ENCODE measurements around the gene SHC2. TPM values are rescaled to one million over a fixed set of nuclear protein-coding genes. Genes with fewer than 3 reads are reported as not detected.
"Not testable (repeated sequence)": the region's sequence is repeated elsewhere in the genome, so short reads cannot be mapped to it uniquely, and the experiment has no call there.

SHC2 gene
- total RNA-seq, 1 donor from 2014 or later, result 31.6 TPM

DNA sequence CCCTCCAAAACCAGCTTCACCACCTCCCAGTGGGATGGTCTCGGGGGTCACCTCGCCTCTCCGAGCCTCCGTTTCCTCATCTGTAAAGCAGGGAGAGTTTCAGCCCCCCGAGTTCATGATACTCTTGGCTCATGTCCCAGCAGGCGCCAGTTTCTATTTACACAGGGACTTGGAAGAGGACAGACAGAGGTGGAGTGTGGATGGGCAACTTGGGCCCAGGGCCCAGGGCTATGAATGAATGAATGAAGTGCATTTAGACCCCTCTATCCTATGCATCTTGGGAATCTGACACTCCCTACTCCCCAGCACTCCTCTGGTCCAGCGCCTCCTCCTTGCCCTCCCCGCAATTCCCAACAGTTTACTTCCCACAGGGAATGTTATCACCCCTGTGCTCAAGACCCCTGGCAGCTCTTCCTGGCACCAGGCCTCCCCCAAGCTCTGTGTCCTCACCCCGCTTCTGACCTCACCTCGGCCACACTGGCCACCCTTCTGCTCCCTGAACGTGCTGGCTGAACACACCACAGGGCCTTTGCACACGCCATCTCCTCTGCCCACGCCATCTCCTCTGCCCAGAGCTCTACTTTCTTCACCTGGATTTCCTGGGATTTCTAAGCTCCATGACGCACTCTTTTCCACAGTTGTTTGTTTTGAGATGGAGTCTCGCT, 46.9 kb downstream of the SHC2 start:
- intact Hi-C loops (cut with DNase I), result no loop called here
- no peak for DNase-seq (ENCODE audit: low spot score)
- no peak for ATAC-seq

DNA sequence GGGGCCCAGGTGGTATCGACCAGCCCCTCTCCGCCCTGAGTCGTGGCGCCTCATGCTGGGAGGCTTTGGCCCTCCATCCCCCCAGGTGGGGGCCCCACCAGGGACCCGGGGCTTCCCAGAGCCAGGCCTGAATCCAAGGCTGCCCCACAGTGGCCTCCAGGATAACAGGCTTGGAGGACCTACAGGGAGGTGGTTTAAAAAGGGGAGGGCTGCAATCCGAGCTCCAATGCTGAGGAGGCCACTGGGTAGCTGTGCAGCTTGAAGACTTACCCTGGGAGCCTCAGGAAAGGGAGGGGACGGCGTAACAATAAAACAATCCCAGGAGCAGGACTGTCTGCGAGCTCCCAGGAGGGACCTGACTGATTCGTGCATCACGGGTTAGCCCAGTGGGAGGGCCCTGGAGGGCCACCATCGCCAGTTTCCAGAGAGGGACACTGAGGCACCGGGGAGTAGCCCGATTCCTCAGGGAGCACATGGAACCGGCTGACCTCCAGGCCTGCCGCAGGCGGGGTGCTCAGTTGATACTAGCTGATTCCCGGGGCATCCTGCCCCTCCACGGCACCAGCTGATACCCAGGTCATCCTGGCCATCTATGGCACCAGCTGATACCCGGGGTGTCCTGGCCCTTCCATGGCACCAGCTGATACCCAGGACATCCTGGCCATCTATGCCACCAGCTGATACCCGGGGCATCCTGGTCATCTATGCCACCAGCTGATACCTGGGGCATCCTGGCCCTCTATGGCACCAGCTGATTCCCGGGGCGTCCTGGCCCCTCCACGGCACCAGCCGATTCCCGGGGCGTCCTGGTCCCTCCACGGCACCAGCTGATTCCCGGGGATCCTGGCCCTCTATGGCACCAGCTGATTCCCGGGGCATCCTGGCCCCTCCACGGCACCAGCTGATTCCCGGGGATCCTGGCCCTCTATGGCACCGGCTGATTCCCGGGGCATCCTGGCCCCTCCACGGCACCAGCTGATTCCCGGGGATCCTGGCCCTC, 48.2 kb downstream of the SHC2 start:
- DNase-seq (ENCODE audit: low spot score), result no peak

DNA sequence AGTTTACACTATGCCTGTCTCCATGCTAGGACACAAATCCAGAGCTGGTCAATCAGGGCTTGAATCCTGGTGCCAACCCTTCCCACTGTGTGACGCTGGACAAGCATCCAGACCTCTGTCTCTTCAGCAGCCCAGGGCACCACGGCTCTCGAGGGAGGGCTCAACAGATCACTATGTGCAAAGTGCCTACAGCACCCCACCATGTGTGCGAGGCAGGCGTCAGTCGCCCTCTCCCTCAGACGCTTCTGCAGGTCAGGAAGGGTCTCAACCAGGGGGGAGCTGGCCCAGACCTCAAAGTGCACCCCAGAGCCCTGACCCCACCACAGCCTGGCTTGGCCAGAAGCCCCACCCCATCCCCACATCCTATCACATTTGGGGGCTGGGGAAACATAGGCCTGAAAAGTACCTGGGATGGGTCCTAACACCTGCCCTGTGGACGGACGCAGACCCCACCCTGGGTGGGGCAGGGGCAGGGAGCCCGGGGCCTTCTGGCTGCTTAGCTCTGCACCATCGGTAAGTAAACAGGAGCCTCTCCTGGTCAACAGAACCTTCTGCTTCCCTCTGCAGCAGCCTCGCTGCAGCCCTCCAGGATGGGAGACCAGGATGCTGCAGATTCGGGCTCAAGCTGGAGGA, 49.0 kb downstream of the SHC2 start:
- no peak for ATAC-seq
- intact Hi-C loops (cut with DNase I), result no loop called here
- DNase-seq (ENCODE audit: low spot score), result no peak

More for the DNA sequence above, 48.2 kb downstream of the SHC2 start:
- ATAC-seq, result no peak
- intact Hi-C loops (cut with DNase I), result no loop called here

DNA sequence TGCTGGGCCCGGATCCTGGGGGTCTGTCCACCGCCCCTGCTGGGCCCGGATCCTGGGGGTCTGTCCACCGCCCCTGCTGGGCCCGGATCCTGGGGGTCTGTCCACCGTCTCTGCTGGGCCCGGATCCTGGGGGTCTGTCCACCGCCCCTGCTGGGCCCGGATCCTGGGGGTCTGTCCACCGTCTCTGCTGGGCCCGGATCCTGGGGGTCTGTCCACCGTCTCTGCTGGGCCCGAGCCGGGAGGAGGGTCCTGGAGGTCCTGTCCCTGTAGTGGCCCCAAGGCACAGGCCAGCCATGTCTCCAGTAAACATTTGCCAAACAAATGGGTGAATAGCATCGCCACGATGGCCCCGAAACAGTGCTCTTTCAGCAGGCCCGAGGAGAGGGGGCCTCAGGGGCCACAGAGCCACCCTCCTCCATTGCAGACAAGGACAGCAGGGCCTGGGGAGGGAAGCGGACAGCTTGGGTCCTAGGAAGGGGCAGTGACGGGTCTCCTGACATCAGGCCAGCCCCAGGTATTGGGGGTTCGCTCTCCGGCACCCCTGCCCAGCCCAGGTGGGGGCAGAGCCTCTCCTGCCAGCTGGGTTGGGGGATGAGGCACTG, 49.6 kb downstream of the SHC2 start:
- intact Hi-C loops (cut with DNase I); ATAC-seq: not testable (repeated sequence)
- peak; percentile 35 for DNase-seq (ENCODE audit: low spot score)

DNA sequence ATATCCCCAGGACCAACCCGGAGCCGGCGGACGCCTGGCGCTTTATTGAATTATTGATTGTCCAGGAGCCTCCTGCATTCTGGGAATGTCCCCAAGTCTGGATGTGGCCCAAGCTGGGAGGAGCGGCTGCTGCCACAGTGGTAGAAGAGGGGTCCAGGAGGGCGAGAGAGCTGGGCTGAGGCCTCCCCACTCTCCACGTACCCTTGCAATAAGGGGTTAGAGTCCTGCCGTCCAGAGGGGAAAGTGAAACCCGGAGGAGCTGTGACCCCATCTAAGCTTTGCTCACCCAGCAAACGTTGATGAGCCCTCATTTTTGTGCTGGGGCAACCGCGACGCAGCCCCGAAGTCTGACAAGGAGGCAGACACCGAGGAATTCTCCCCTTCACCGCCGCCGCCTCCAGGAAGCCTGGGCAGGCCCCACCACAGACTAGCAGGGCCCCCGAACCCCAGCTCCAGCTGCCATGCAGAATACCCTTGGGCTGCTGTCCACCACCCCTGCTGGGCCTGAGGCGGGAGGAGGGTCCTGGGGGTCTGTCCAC, 50.5 kb downstream of the SHC2 start:
- ATAC-seq (no peak), DNase-seq (ENCODE audit: low spot score) (peak; percentile 45)
- intact Hi-C loops (cut with DNase I), result no loop called here

DNA sequence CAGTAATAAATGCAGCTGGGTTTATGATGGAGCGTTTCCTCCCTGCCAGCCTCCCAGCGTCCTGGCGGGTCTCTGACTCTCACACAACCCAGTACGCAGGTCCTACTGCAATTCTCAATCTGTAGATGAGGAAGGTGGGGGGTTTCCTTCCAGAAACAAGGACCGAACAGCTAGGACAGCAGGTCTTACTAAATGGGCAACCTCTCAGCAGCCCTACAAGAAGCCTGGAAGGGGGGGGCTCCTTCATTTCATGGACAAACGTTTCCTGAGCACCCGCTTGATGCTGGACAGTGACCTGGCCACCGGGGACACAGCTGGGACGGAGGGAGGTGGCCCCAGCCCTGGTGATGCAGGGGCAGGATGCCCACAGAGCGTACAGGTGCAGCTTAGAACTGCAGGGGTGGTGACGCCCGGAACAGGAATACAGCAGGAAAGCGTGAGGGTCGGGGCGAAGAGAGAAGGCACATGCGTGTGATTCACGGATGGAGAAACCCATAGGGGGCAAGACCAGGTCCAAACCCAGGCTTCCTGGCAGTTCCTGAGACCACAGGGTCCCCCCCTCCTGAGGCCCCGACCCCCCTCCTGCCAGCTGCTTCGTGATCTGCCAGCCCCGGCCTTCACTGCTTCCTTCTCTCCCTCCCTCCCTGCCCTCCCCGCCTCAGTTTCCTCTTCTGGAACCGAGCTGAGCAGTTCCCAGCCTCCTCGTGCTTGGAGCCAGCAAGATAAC, 51.2 kb downstream of the SHC2 start:
- ATAC-seq (no peak), DNase-seq (ENCODE audit: low spot score) (peak; percentile 50)
- intact Hi-C loops (cut with DNase I), result no loop called here

DNA sequence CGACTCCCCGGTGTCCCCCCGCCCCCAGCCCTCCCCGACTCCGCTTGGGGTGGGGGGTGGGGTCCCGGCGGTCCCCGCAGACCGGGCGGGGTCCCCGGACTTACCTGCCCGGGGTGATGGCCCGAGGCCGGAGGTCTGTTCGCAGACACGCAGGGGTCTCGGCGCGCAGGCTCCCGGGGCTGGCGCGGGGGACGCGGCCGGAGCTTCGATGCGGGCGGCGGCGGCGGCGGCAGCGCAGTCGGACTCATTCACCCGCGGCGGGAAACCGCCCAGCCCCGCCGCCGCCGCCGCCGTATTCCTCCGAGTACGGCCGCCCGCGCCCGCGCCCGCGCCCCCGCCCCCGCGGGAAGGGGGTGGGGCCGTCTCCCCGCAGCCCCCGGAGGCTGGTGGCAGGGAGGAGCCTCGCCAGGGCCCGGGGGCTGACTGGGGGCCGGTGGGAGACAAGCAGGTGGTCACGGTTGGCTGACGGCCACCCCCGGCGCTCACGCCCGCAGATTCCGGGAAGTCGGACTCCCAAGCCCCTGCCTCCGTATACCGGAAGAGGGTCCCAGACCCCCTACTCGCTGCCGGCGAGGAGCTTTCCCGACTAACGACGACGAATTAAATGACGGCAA, 51.8 kb downstream of the SHC2 start, which contains the start of gene C2CD4C:
TSS of gene C2CD4C (minus strand) at position 246 of the 614 bp plus-strand sequence. CDS start 786 bp downstream, outside the sequence.
- DNase-seq (ENCODE audit: low spot score), result peak; percentile 59
- intact Hi-C loops (cut with DNase I), result no loop called here
- no peak for ATAC-seq

DNA sequence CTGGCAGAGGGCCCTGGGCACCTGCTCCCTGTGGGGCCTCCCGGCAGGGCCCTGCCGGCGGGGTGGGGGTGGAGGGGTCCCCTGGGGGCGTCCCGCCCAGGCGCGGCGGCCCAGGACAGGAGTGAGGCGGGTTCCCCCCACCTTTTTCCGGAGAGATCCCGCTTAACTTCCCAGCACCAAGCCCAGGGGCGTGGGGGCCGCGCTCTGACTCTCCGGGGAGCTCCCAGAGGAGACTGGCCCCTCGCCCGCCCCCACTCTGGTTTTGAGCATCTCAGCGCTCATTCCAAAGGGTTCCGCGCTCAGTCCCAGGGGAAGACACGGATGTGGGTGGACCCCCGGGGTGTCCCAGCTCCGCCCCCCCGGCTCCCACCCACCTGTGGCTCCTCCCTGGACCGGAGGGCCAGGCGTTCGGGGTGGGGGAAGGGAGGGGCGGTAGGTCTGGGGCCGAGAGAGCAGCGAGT, 52.4 kb downstream of the SHC2 start:
- peak; percentile 58 for DNase-seq (ENCODE audit: low spot score)
- intact Hi-C loops (cut with DNase I), result no loop called here
- ATAC-seq, result no peak

DNA sequence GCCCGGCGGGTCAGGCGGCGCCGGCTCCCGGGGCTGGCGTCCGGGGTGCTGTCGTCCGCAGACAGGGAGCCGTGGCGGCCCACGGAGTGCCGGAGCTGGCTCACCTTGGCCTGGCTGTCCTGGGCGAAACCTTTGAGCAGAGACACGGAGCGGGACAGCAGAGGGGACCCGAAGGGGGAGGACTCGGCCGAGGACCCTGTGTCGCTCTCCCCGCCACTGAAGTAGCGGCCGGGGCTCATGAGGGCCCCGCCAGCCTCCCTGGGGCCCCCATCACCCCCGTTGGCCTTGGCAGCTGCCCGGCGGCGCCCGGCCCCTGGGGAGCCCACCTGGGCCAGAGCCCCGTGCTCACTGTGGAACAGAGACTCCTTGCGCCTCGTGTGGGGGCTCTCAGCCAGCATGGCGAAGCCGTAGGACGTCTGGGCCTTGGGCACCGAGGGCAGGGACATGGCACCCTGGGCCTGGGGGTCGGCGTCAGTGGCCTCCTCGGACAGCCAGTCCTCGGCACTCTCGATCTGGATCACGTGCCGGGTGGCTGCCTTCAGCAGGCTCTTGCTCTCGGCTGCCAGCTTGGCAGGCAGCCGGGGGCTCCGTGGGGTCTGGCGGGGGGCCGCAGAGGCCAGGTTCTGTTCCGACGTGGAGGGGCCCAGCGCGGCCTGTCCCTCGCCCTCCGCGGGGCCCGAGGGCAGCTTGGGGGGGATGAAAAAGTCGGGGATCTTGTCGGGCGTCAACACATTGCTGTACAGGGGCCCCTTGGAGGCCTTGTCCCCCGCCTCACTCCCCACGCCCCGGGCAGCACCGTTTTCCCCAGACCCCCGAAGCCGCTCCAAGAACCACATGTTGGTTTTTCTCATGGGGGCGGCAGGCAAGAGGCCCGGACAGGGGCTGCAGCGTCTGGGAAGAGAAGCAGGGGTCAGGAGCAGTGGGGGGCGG, 53.1 kb downstream of the SHC2 start:
- intact Hi-C loops (cut with DNase I), result no loop called here
- ATAC-seq, result no peak
- DNase-seq (ENCODE audit: low spot score), result peak; percentile 52

DNA sequence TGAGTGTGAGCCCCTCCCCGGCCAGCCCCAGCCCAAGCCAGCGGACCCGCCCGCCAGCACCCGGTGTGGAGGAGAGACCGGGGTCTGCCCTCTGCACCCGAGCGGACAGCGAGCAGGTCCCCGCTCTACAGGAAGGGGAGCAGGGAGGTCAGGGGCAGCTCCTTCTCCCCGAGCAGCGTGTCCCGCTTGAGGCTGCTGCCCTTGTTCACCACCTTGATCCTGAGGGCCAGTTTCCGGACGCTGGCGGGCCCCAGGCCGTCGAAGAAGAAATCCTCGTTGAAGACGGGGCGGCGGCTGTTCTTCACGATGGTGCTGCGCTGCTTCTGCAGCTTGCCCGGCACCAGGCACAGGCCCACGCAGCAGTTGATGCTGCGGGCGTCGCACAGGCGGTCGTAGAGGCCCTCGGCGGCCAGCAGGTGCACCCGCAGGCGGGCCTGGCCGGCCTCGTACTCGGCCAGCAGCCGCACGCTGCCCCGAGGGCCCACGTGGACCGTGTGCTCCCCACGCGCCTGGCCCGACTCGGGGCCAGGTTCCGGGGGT, 53.8 kb downstream of the SHC2 start:
- ATAC-seq (no peak), DNase-seq (ENCODE audit: low spot score) (peak; percentile 50)
- intact Hi-C loops (cut with DNase I), result no loop called here

DNA sequence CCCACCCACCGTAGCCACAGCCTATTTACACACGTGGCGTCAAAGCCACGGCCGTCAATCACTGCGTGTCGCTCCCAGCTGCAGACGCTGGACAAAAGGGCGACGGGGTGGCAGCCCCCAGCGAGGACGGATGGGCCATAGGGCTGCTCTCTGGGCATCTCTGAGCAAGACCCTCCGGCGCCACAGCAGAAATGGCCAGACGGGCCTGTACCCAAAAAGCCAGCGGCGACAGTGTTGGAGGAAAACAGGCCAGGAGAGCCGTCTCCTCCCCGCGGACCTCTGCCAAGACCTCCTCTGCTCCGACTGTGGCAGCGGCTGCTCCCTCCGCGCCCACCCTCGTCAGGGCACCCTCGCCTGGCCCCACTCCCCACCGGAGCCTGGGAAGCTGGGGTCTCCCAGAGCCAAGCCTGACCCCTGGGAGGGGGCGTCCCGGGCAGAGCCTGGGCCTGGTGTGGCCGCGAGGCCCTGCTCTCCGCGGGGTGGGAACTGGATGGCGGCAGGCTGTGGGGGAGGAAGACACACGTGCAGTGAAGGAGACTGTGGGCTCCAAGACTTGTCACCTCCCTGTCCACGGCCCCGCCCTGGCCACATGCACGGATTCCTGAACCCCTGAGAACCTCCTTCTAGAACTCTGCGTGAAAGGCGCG, 54.6 kb downstream of the SHC2 start:
- intact Hi-C loops (cut with DNase I), result no loop called here
- ATAC-seq (no peak), DNase-seq (ENCODE audit: low spot score) (peak; percentile 51)

DNA sequence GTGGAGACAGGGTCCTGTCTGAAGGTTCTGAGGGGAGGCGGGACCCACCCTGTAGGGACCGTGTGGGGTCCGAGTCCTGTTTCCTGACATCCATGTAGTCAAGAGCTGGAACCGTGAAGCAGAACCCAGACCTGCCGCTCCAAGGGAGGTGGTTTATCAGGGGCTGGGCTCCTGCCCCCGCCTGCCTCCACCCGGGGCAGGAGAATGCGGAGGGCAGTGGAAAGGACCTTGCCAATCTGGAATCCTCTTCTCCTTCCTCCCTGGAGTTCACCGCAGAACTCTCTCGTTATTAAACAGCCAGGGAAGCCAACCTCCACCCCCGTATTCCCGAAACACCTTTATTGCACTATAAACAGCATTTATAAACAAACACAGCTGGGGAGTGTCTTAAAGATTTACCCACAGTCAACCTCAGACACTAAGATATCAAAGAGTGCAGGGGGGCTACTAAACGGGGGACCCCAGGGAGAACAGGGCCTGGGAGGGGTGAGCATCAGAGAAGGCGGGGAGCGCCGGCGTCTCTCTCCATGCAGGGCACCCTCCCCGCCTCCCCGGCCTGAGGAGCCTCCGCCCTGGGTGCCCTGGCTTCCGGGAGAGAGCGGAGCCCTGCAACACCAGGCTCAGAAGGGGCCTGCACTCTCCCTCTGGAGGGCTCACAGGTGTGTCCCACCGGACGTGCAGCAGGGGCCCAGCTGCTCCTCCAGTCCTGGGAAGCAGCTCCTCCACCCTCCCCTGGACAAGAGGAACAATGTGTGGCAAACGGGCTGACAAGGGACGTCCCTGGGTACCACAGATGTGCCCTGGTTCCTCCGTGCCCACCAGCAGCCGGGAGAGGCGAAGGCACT, 55.5 kb downstream of the SHC2 start:
- ATAC-seq (no peak), DNase-seq (ENCODE audit: low spot score) (peak; percentile 36)
- intact Hi-C loops (cut with DNase I), result no loop called here

DNA sequence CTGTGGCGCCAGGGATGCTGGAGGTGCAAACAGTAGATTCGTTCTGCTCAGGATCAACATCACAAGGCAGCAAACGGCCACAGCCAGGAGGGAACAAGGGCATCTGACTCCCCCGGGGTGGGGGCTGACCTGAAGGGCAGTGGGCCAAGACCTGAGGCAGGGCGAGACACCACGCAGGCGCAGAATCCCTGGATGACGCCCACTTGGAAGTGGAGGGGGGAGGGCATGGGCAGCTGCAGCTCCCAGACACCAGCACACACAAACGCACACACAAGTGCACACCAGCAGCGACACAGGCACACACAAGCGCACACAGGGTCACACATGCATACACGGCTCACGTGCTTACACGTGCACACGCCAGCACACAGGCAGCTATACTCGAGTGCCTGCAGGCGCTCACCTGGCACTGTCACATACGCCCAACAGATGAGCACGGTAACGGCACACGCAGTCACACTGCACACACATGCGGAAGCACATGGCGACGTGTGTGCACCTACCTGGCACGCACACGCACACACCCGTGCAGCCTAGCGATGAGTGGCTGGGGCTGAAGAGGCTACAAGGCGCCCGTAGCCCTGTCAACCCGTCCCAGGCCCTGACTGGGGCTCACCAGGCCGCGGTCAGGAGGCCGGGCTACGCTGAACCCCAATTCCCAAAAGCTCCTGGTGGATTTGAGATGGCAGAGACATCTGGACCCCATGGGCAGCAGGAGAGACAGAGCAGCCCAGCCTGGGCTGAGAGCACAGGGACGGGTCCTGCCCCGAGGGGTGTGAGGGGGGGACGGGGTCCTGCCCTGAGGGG, 57.4 kb downstream of the SHC2 start:
- DNase-seq (ENCODE audit: low spot score), result peak; percentile 51
- no peak for ATAC-seq
- intact Hi-C loops (cut with DNase I), result no loop called here

DNA sequence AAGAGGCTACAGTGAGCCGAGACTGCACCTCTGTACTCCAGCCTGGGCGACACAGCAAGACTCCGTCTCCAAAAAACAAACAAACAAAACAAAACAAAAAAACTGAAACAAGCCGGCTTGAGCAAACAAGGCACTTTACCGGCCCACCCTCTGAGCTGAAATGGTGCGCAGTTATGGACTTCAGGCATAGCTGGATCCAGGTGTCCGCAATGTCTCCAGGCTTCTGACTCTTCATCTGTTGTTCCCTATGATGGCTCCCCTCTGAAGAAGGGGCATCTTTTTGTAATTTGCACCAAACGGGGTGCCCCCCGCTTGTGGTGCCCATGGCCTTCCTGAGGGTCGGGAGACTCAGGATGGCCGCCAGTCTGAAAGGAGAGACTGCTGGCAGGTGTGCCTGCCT, 58.0 kb downstream of the SHC2 start:
- intact Hi-C loops (cut with DNase I), result no loop called here
- DNase-seq (ENCODE audit: low spot score), result peak; percentile 10
- no peak for ATAC-seq
